A673 (cell line): ENCODE results near the gene TEX12.

Experiments
- CTCF ChIP-seq: fragments of 300-800, 200-600 bp; sonication (generic); conservative IDR thresholded peaks from 2 replicates; pipeline ENCODE4 v1.5.1; 2017; ENCODE audit warnings: low read depth, mild to moderate bottlenecking, antibody characterized with exemption, low read length, moderate library complexity, mixed read lengths
- EZH2 ChIP-seq: fragments of 200-600 bp; sonication (generic); IDR thresholded peaks from 2 replicates; pipeline ENCODE4 v1.6.1; 2017; ENCODE audit warnings: borderline replicate concordance, low read depth, mild to moderate bottlenecking, mixed read lengths, antibody characterized with exemption, low read length; ENCODE audit not compliant: poor library complexity, severe bottlenecking

- TF ChIP-seq CTCF = no peak
- TF ChIP-seq EZH2 = no peak
These were observed 23.6 kb upstream of the TEX12 start for GRCh38 chr11:112143597-112143996.
